ENCODE data around the gene AFMID.

DNA sequence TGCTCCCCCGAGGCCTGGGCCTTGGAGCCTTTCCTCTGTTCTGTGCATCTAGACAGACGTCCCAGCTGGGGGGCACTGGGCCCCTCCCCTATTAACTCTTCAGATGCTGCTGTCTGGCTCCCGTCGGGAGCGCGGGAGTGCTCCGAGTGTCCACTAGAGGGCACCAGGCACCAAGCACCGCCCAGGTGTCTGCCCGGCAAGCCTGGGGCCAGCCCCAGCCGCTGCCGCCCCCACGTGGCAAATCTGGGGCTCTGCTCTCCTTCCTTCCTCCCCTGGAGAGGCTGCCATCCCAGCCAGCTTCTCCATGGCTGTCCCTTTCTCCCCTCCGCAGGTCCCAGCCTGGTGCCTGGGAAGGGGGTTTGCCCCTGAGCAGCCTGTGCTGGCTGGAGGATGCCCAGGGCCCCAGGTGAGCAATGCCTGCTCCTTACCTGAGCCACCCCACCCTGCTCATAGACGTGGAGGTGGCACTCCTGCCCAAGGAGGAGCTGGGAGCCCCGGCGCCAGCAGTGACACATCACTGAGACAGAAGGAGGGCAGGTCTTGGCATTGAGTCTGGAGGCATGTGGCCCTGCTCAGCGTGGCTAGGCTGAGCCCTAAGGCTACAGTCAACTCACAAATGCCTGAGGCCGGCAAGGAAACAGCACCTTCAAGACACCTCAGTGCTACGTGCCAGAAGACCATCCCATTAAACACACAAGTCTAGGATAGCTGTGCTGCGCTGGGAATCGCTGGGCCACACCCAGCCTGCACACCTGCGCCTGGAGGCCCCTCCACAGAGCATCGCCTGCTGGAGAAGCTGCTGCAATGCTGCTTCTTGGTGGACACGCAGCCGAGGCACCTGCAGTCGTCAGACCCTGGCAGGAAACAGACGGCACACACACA is 64.0 kb downstream of the AFMID start:
- TF ChIP-seq, protein P1, sequence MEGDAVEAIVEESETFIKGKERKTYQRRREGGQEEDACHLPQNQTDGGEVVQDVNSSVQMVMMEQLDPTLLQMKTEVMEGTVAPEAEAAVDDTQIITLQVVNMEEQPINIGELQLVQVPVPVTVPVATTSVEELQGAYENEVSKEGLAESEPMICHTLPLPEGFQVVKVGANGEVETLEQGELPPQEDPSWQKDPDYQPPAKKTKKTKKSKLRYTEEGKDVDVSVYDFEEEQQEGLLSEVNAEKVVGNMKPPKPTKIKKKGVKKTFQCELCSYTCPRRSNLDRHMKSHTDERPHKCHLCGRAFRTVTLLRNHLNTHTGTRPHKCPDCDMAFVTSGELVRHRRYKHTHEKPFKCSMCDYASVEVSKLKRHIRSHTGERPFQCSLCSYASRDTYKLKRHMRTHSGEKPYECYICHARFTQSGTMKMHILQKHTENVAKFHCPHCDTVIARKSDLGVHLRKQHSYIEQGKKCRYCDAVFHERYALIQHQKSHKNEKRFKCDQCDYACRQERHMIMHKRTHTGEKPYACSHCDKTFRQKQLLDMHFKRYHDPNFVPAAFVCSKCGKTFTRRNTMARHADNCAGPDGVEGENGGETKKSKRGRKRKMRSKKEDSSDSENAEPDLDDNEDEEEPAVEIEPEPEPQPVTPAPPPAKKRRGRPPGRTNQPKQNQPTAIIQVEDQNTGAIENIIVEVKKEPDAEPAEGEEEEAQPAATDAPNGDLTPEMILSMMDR (IDR thresholded peaks at IDR 0.05) = peak; percentile 88 to 99 (median 94)
- TF ChIP-seq POLR2AphosphoS5 (IDR thresholded peaks at IDR 0.05) = peak in 1 of 4 donors; percentile 5
